AG20443 (cell line): Measurements from ENCODE around the gene GPHN.
"Not testable (repeated sequence)": the region's sequence is repeated elsewhere in the genome, so short reads cannot be mapped to it uniquely, and the experiment has no call there.

Experiments
- DNase-seq: peaks from one replicate; pipeline ENCODE4 v3.0.0; 2012; ENCODE audit warnings: low spot score, mixed read lengths

Gene GPHN

DNA sequence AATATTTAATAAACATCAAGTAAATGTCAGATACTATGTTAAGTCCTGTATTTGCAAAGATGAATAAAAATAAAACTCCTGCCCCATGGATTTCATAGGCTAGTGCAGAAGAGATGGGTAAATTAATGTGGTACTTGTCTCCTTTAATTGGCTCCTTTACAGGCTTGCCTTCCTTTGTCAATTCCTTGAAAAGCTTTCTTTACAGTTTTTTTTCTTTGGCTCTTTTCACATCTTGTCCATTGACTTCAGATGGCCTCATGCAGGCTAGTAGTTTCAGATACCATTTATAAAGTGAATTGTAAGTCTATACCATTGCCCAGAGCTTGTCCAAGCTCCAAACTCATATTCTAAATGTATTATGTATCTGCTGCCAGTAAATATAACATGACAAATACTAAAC lies 552.6 kb downstream of the GPHN start:
- no peak for DNase-seq

DNA sequence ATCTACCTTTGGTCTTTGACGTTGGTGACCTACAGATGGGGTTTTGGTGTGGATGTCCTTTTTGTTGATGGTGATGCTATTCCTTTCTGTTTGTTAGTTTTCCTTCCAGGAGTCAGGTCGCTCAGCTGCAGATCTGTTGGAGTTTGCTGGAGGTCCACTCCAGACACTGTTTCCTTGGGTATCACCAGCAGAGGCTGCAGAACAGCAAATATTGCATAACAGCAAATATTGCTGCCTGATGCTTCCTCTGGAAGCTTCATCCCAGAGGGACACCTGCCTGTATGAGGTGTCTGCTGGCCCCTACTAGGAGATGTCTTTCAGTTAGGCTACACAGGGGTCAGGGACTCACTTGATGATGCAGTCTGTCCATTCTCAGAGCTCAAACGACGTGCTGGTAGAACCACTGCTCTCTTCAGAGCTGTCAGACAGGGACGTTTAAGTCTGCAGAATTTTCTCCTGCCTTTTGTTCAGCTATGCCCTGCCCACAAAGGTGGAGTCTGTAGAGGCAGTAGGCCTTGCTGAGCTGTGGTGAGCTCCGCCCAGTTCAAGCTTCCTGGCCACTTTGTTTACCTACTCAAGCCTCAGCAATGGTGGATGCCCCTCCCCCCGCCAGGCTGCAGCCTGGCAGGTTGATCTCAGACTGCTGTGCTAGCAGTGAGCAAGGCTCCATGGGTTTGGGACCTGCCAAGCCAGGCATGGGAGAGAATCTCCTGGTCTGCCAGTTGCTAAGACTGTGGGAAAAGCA lies 559.3 kb downstream of the GPHN start:
- not testable (repeated sequence) for DNase-seq

DNA sequence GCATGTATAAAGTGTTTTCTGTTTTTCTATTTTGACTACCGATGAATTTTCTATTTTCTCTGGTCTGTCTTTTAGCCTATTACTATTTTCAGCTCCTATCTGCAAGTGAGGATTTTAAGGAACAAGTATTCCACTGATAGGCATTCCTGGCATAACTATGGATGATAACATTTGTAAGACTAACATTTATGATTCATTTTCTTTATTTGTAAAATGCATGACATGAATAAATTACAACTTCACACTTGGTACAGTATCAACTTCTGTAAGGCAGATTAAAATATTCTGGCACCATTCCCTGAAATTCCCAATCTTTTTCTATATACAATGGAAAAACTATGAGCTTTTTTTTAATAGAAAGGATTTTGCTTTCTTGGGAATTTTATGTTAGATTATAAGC lies 560.3 kb downstream of the GPHN start:
- no peak for DNase-seq

DNA sequence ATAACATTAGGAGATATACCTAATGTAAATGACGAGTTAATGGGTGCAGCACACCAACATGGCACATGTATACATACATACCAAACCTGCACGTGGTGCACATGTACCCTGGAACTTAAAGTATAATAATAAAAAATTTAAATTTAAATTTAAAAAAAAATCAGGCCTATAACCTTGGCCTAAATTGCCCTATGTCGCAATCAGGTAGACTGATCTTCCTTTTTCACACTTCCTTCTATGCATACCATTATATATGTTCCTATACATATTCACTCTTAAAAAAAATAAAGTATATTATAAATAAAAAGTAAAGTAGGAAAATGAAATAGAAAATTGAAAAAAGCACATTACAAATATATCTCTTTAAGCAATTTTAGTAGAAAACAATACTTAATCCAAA lies 563.6 kb downstream of the GPHN start:
- DNase-seq = no peak

DNA sequence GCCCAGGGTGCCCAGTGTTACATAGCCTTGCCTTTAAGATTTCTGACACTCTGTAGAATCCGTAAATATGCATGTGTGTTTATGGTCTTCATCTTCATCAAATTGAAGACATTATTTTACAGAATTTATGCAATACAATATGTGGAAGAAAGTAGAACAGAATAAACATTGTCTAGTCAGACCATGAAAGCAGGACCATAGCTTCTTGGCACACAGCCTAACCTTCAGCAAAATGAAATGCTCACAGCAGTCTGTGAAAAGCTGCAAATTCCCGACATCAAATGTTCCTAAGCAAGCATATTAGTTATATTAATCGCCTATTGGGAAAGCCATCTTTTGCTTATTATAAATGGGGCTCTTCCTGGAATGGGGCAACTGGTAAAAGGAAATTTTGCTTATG lies 570.0 kb downstream of the GPHN start:
- DNase-seq = no peak

DNA sequence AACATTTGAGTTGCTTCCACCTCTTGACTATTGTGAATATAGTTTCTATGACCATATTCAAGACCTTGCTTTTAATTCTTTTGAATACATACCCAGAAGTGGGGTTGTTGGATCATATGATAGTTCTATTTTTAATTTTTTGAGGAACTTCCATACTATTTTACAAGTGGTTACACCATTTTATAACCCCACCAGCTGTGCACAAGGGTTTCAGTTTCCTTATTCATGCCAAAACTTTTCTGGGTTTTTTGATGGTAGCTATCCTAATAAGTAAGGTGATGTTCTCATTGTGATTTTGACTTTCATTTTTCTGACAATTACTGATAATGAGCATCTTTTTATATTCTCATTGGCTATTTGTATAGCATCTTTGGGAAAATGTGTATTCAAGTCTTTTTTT lies 571.9 kb downstream of the GPHN start:
- DNase-seq = no peak

DNA sequence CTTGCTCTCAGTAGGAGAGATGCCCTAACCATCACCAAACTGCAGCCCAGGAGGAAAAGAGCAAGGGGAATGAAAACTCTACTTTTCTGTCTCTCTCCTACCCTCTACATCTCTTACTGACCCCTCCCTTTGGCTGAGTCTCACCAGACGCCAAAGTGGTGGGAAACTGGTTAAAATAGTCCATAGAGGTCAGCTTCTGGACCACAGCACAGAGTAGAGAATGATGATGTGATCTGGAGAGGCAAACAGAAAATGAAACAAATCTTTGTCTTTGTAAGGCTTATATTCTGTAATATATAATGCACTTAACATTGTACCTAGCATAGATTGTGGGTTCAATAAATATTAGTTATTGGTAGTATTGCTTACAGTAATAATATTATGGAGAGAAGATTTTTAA lies 600.3 kb downstream of the GPHN start:
- no peak for DNase-seq

DNA sequence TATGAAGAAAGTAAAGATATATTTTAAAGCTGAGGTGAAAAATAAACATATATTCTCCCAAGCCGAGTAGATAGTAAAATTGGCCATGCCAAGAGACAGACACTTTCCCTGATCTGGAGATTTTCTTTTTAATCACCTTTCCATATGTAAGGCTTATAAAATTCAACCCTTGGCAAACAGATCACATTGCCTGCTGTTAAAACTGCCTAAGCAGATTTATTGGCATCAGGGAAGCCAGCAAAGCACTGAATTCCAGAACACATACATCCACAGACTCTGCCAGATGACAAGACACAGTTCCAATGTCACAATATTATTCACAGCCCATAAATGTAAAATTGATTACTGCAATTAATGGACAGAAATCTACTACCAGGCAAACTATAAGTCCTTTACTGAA lies 603.1 kb downstream of the GPHN start:
- DNase-seq = no peak

DNA sequence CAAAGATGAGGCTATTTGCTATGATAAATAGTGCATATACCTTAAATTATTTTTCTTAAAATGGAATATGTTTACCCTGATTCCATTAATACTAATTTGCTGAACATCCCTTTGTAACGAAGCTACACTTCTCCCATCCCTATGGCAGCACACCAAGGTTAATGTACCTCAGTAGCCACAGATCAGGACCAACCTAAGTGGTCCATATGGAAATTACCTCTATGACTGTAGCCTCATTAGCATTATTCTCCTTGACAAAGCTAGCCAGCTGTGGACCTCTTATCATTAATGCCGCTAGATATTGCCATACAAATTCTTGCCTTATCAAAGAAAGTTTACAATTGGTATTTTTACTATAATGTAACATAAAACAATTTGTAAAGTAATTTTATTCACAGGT lies 604.4 kb downstream of the GPHN start:
- DNase-seq = no peak

DNA sequence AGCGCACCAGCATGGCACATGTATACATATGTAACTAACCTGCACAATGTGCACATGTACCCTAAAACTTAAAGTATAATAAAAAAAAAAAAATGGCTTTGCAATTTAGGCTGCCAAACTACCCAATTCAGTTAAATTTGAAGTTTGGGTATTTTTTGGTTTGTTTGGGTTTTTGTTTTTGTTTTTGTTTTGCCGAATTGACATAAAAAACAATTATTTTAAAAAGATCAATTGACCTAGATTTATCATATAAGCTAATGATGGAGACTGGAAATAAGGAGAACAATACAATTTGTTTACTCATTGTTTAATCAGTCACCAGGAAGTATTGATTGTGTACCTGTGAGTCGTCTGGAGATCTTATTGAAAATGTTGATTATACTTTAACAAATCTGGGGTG lies 619.2 kb downstream of the GPHN start:
- DNase-seq = no peak

DNA sequence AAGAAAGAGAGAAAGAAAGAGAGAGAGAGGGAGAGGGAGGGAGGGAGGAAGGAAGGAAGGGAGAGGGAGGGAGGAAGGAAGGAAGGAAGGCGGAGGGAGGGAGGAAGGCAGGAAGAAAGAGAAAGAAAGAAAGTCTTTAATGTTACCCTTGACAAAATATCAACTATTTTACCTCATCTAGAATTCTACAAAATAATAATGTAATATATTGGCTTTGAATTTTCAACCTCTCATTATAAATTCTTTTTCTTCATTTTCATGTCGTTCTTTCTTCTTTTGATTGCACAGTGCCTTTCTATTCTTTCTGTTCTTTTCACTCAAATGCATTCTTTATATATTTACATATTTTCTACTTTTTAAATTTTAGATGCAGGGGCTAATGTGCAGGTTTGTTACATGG lies 621.8 kb downstream of the GPHN start:
- DNase-seq = no peak

DNA sequence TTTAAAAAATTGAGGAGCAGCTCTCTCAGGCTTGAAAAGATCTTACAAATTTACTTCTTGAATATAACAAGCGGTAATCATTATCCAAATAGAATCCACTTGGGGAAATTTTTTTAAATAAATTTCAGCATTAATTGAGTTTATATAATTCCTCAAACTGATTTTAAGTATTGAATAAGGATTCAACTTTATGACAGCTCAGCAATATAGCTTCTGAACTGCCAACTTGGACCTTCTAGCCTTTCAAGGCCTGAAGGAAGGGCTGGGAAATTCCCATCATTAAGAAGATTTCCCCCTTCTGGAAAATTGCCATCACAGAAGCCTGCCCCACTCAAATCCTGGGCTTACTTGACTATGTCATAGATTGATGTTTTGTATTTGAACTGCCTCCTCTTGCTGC lies 623.7 kb downstream of the GPHN start:
- no peak for DNase-seq

DNA sequence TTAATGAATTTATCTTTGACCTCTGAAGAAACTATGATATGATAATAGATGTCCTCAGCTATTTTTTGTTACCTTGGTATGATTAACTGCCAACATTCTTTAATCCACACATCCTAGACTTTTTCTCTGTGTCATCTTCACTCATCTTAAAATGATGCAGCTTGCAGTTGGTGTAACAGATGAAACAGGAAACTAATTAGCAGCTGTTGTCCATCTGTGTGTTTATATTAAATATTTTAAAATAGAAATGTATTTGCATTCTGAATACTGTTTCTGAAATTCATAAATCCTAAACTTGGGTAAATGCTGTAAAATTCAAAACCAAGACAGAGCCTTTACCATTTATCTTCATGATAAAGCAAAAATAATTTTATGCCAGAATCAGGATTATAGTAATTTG lies 625.2 kb downstream of the GPHN start:
- DNase-seq = no peak

DNA sequence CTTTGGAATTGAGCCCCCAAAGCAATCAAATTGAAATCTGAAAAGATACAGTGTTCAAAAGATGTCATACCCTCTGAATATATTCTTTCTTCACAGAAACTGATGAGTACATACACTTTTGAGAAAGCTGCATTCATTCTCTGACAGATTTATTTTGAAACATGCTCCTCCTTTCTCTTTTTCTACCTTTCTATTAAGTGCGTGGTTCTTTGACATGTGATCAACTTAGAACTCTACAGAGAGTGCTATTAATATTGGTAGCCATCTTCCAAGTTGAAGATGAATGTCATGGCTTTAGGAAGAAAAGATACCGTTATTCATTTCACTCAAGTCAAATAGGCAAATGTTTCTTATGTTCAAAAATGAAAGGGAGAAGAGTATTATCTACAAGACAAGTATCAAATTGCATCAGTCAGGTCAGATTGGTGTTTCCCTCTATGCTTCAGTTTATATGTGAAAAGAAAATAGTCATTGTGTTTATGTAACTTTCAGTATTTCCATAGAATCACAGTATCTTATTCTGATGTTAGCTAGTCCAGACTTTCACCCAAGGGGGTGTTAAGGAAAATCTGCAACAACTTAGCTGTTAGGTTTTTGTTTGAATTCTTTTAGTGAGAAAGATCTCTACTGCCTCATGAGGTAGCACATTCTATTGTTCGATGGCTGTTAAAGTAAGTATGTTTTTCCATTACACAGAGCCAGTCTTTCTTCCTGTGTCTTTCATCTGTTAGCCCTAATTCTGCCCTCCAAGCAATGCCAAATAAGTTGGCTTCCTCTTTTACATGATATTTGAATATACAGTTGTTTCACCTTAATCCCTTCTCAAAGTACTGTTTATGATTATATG lies 625.9 kb downstream of the GPHN start:
- DNase-seq = no peak

DNA sequence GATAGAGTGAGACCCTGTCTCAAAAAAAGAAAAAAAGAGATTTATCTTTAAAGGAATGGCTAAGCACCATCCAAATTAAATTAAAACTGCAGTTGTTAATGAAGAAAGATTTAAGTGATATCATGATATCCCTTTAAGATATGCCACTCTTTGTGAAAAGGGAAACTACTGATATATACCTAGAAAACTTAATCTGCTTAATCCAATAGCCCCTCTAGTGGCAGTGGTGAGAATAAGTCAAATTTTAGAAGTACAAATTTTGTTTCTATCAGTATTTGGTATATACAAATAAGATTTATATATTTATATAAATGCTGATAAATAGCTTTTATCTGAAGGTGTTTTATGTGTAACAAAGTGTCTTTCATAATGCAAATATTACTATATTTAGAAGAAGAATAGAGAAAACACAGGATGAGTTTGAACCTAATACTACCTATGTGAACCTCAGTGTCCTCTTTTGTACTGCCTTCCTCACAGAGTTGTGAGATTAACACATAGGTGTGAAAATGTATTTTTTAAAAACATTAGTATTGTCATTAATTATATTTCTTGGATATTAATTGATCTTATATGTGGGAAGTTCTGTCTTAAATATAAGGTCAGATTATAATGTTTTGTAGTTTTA lies 629.9 kb downstream of the GPHN start:
- peak; percentile 19 for DNase-seq

DNA sequence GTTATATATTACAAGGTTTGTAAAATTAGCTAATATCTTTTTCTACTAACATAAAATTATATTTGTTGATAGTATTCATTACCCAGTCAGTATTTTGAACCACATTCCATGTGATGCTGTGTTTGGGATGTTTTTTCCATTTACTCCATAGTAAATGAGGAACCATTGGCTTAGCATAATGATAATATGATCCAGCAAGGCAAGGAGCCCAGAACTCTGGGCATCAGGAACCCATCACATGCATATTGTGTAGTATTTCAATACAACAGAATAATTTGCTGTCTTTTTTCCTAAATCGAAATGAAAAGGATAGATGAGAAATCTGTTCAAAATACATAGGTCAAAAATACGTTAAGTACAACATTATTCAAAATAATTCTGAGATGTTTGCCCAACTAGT lies 632.6 kb downstream of the GPHN start:
- no peak for DNase-seq

DNA sequence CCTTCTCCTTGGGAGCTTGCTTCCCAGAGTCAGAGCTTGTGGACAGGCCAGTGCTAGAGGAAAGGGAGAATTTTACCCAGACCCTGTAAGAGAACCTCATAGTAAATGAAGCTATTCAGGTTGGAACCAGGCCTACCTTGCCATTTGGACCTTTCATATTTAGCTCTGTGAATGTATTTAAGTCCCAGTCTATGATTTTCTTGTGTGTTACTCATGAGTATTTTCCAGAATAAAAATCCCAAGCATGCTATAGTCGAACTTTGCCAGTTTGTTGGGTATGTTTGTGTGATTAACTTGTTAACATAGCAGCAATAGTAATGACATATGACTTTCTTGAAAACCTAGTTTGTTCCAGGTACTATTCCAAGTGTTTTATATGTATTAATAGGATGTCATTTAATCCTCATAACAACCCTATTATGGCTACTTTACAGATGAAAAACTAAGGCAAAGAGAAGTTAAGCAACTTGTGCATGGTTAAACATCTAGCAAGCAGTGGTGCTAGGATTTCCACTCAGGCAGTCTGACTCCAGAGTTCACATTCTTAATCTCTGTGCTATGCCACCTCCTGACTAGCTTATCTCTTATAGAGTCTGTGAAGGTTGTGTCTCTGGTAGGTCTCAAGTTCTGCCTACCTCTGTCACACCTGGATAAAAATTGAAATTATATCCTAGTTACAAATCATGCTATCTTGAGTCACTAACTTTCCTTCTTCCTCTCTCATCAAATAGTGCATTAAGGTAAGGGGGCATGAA lies 633.4 kb downstream of the GPHN start:
- DNase-seq = no peak

DNA sequence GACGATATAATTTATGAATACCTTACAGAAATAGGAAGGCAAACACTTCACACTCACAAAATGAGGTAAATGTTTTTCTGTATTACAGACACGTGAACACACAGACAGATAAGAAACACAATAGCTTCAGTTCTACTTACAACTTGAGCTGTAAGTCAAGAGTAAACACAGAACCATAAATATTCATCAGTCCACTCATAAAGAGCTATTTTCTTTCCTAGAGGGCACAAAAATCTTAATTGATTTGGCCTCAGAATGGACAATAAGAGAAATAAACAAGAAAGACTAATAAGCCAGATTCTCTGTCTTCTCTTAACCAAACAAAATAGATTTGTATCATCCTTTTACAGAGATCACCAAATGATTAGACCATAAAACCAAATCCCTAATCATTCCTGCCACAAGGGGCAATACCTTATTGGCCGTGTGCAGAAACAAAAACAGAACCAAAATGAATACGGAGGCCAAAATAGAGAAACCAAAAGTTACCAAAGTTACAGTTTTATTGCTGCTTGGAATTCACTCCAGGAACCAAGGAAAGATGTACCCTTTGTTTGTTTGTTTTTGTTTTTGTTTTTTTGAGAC lies 643.2 kb downstream of the GPHN start:
- DNase-seq = no peak

DNA sequence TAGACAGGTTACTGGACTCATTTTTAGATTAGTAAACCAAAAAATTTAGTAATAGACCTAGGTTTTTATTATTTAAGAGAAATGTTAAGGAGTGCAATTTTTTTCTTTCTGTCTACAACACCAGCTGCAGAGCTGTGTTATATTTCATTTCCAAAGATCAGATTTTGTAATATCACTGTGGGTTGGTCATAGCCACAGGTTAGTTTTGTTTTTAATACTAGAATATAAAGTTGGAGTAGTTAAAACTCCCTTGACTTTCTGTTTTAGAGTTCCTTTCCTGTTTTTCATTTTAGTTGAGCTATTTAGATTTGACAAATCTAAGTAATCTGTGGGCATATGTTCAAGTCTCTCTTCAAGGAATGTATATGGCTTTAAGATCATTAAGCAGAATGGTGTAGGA lies 650.6 kb downstream of the GPHN start:
- DNase-seq = no peak

DNA sequence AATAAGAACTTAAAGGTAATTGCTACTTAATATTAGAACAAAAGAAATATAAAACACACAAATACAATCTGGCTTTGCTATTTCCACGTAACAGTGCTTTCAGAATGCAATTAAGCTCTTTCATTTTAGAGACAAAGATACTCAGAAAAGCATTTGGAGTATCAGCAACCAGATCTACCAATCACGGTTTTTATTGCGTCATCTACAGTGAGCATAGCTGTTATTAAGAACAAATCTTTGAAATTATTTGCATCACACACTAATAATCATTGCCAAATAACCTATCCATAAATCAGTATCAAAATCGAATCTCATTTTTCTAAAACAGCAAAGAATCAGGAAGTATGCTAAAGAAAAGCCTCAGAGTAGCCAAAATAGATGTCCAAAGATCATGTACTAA lies 654.4 kb downstream of the GPHN start:
- DNase-seq = no peak

DNA sequence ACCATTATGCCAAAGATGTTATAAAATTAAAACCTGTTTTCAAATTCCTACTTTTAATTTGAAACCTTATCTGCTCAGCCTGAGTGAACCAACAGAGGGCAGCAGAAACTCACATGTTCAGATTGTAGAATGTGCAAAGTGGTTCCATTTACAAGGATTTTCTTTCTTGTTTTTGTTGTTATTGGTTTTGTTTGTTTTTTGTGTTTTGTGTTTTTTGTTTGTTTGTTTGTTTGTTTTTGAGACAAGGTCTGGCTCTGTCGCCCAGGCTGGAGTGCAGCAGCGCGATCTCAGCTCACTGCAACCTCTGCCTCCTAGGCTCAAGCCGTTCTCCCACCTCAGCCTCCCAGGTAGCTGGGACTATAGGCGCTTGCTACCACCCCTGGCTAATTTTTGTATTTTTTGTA lies 658.5 kb downstream of the GPHN start:
- peak; percentile 47 for DNase-seq
